Epidermal melanocyte (primary cell): ENCODE measurements around the gene MB.

Experiments used
- DNase-seq: peaks from one replicate; pipeline ENCODE4 v3.0.0; 2011; ENCODE audit warnings: low spot score; ENCODE audit not compliant: insufficient read length

Gene MB

GRCh38 chr22:35597692-35598395 lies 19.3 kb downstream of the MB start:
- no peak for DNase-seq

- DNase-seq: no peak
These were observed 20.3 kb downstream of the MB start for GRCh38 chr22:35596821-35597220.

GRCh38 chr22:35594686-35595085 lies 22.4 kb downstream of the MB start:
- no peak for DNase-seq

GRCh38 chr22:35593891-35594470 lies 23.1 kb downstream of the MB start:
- DNase-seq: no peak

GRCh38 chr22:35593071-35593890 lies 23.8 kb downstream of the MB start:
- DNase-seq: no peak

- DNase-seq: no peak
These were observed 24.6 kb downstream of the MB start for GRCh38 chr22:35592418-35592967.

- no peak for DNase-seq
These were observed 25.3 kb downstream of the MB start for GRCh38 chr22:35591714-35592417.

GRCh38 chr22:35590634-35591295 lies 26.4 kb downstream of the MB start:
- no peak for DNase-seq

GRCh38 chr22:35589756-35590093 lies 27.4 kb downstream of the MB start:
- DNase-seq: no peak

GRCh38 chr22:35589071-35589755 lies 27.9 kb downstream of the MB start:
- no peak for DNase-seq

GRCh38 chr22:35587896-35588295 lies 29.2 kb downstream of the MB start:
- DNase-seq: no peak

GRCh38 chr22:35587447-35587870 lies 29.7 kb downstream of the MB start:
- no peak for DNase-seq

- DNase-seq: no peak
These were observed 30.4 kb downstream of the MB start for GRCh38 chr22:35586771-35587170.

GRCh38 chr22:35582861-35583670 lies 34.1 kb downstream of the MB start:
- peak; percentile 92 for DNase-seq

- DNase-seq: no peak
These were observed 34.8 kb downstream of the MB start for GRCh38 chr22:35582218-35582860.

GRCh38 chr22:35581023-35581413 lies 36.1 kb downstream of the MB start:
- DNase-seq: no peak

- DNase-seq: no peak
These were observed 36.6 kb downstream of the MB start for GRCh38 chr22:35580351-35581022.

- no peak for DNase-seq
These were observed 38.1 kb downstream of the MB start for GRCh38 chr22:35578836-35579575.
